Liver (tissue), 9 donors: Measurements from ENCODE around the gene BCAP31. TPM values are rescaled to one million over a fixed set of nuclear protein-coding genes. Genes with fewer than 3 reads are reported as not detected.

ENCODE experiments used
- DNase-seq: peaks from one replicate; pipeline ENCODE4 v3.0.0-alpha.2; 2017; ENCODE audit warnings: low spot score
- H3K27ac ChIP-seq, 2 donors: one replicate each; pipeline ENCODE4 v1.7.0; 2013; ENCODE audit warnings: inconsistent platforms in 2 of 2, low read length in 2 of 2, control low read depth in 1 of 2, low read depth in 1 of 2, mild to moderate bottlenecking in 1 of 2
- H3K27me3 ChIP-seq, 4 donors: one replicate each; pipeline versions ENCODE4 v1.6.1 to v1.7.0; 2013; ENCODE audit warnings: low read length in 3 of 4, inconsistent platforms in 1 of 4, mild to moderate bottlenecking in 1 of 4, moderate library complexity in 1 of 4; ENCODE audit not compliant: control insufficient read depth in 4 of 4, insufficient read depth in 4 of 4
- H3K36me3 ChIP-seq, 4 donors: one replicate each; pipeline versions ENCODE4 v1.6.1 to v1.7.0; 2013; ENCODE audit warnings: low read length in 3 of 4, mild to moderate bottlenecking in 3 of 4, low read depth in 1 of 4, moderate library complexity in 1 of 4; ENCODE audit not compliant: control insufficient read depth in 4 of 4, insufficient read depth in 3 of 4
- H3K4me1 ChIP-seq, 4 donors: one replicate each; pipeline versions ENCODE4 v1.6.1 to v1.7.0; 2013; ENCODE audit warnings: low read length in 3 of 4, mild to moderate bottlenecking in 3 of 4, moderate library complexity in 1 of 4; ENCODE audit not compliant: control insufficient read depth in 4 of 4, insufficient read depth in 4 of 4
- H3K4me3 ChIP-seq, 3 donors: one replicate each; pipeline versions ENCODE4 v1.6.1 to v1.7.0; 2013; ENCODE audit warnings: low read length in 3 of 3, control low read depth in 1 of 3, low read depth in 1 of 3, mild to moderate bottlenecking in 1 of 3
- H3K9ac ChIP-seq, 2 donors: one replicate each; pipeline ENCODE4 v1.7.0; 2013; ENCODE audit warnings: low read length in 2 of 2, mild to moderate bottlenecking in 2 of 2, moderate library complexity in 2 of 2, control low read depth in 1 of 2, low read depth in 1 of 2
- H3K9me3 ChIP-seq, 4 donors: one replicate each; pipeline versions ENCODE4 v1.6.1 to v1.7.0; 2013; ENCODE audit warnings: low read length in 3 of 4; ENCODE audit not compliant: control insufficient read depth in 4 of 4
- ATF3 ChIP-seq: IDR thresholded peaks from 2 replicates; pipeline ENCODE4 v1.6.1; 2016; ENCODE audit warnings: antibody characterized with exemption
- CTCF ChIP-seq: fragments of 150-350 bp; IDR thresholded peaks from 2 replicates; pipeline ENCODE4 v1.5.1; 2017; ENCODE audit warnings: improper control_type of control experiment, low read depth, low read length; ENCODE audit not compliant: missing input control
- EGR1 ChIP-seq, 2 donors: IDR thresholded peaks; 2 replicates each; pipeline ENCODE4 v1.6.1; 2016 to 2018; ENCODE audit warnings: antibody characterized with exemption in 2 of 2, low read depth in 2 of 2
- FOXA1 ChIP-seq: IDR thresholded peaks from 2 replicates; pipeline ENCODE4 v1.6.1; 2016; ENCODE audit warnings: antibody characterized with exemption
- FOXA2 ChIP-seq: IDR thresholded peaks from 2 replicates; pipeline ENCODE4 v1.6.1; 2016; ENCODE audit warnings: antibody characterized with exemption
- GABPA ChIP-seq, 2 donors: IDR thresholded peaks in 1 of 2; conservative IDR thresholded peaks in 1 of 2; 2 replicates each; pipeline ENCODE4 v1.6.1; 2016; ENCODE audit warnings: antibody characterized with exemption in 2 of 2, mild to moderate bottlenecking in 1 of 2, moderate library complexity in 1 of 2
- HNF4G ChIP-seq: IDR thresholded peaks from 2 replicates; pipeline ENCODE4 v1.6.1; 2016; ENCODE audit warnings: antibody characterized with exemption
- JUND ChIP-seq, 2 donors: IDR thresholded peaks; 2 replicates each; pipeline ENCODE4 v1.6.1; 2016; ENCODE audit warnings: antibody characterized with exemption in 2 of 2
- MAX ChIP-seq: IDR thresholded peaks from 2 replicates; pipeline ENCODE4 v1.6.1; 2016; ENCODE audit warnings: antibody characterized with exemption
- NR2F2 ChIP-seq: IDR thresholded peaks from 2 replicates; pipeline ENCODE4 v1.6.1; 2016; ENCODE audit warnings: antibody characterized with exemption
- RAD21 ChIP-seq, 2 donors: IDR thresholded peaks; 2 replicates each; pipeline ENCODE4 v1.6.1; 2016; ENCODE audit warnings: antibody characterized with exemption in 2 of 2, mild to moderate bottlenecking in 2 of 2
- REST ChIP-seq: IDR thresholded peaks from 2 replicates; pipeline ENCODE4 v1.6.1; 2016; ENCODE audit warnings: antibody characterized with exemption, mild to moderate bottlenecking
- RXRA ChIP-seq, 2 donors: IDR thresholded peaks; 2 replicates each; pipeline ENCODE4 v1.6.1; 2017 to 2018; ENCODE audit warnings: antibody characterized with exemption in 2 of 2, mild to moderate bottlenecking in 1 of 2
- SP1 ChIP-seq: IDR thresholded peaks from 2 replicates; pipeline ENCODE4 v1.6.1; 2018; ENCODE audit warnings: antibody characterized with exemption, mild to moderate bottlenecking
- TAF1 ChIP-seq: conservative IDR thresholded peaks from 2 replicates; pipeline ENCODE4 v1.6.1; 2016; ENCODE audit warnings: antibody characterized with exemption, mild to moderate bottlenecking
- ZBTB33 ChIP-seq: IDR thresholded peaks from 2 replicates; pipeline ENCODE4 v1.6.1; 2016; ENCODE audit warnings: antibody characterized with exemption
- WGBS: extraction: QIAGEN DNeasy Blood & Tissue Kit; methylation state at CpG from one replicate; pipeline ENCODE4 v1.1.7; 2013; 5-methylcytosine and 5-hydroxymethylcytosine counted together
- polyA plus RNA-seq, 2 donors: library from polyadenylated mRNA; stranded (reverse) in 1 of 2; unstranded in 1 of 2; fragments of 200-250 nt in 1 of 2; fragments of >200 nt in 1 of 2; fragmentation: Nextera tagmentation in 1 of 2; extraction: Ambion mirVana in 1 of 2; gene quantifications; one replicate each; pipeline versions ENCODE4 v1.2.1 to v1.2.3, GENCODE V29; 2013 to 2015
- total RNA-seq, 2 donors: library from RNA; depleted of rRNA; stranded (reverse); fragments of >200 nt; gene quantifications; one replicate each; pipeline ENCODE4 v1.2.3, GENCODE V29; 2014
- donor health status: healthy.
- donor health status: healthy.
- donor health status: healthy.
- donor health status: healthy.
- donor health status: healthy.

The BCAP31 gene
- total and polyA plus RNA-seq, 4 donors: 64.6 to 158 (median 119) TPM

- no peak for TF ChIP-seq MAX
Observed at GRCh38 chrX:153736071-153736820, 12.1 kb upstream of the BCAP31 start (continued).

GRCh38 chrX:153735274-153735673 is 11.1 kb upstream of the BCAP31 start:
- Histone ChIP-seq H3K4me1 (peaks cover 0 to 8% (median 2%) of the 10 kb centered on the region in 4 donors), H3K4me3 (no peak overlapping the region), H3K9ac (no peak overlapping the region), H3K27ac (no peak overlapping the region), H3K9me3 (no peaks in the 10 kb centered on the region), H3K36me3 (peaks cover 0 to 8% (median 1%) of the 10 kb centered on the region in 4 donors), H3K27me3 (no peaks in the 10 kb centered on the region)
- TF ChIP-seq HNF4G (no peak), FOXA2 (no peak), TAF1 (no peak), ATF3 (no peak), SP1 (no peak), ZBTB33 (no peak), JUND (IDR thresholded peaks at IDR 0.05) (no peak), CTCF (no peak), REST (no peak), EGR1 (IDR thresholded peaks at IDR 0.05; ENCODE audit: low read depth in 2 of 2) (no peak), RAD21 (IDR thresholded peaks at IDR 0.05) (no peak), FOXA1 (no peak), NR2F2 (no peak), GABPA (IDR thresholded peaks at IDR 0.05 in 1 of 2, conservative IDR thresholded peaks at IDR 0.05 in 1 of 2) (no peak), RXRA (IDR thresholded peaks at IDR 0.05) (no peak)
- DNase-seq: no peak
- WGBS: 89% methylated on average over 9 of the region's 9 CpGs
